Measurements from ENCODE around the gene WDR20. TPM values are rescaled to one million over a fixed set of nuclear protein-coding genes. Genes with fewer than 3 reads are reported as not detected.

Gene WDR20
- total and polyA plus RNA-seq, 2 of the 4 experiments (the other 2 are of a cell fraction) = 20.3 to 27.4 TPM

DNA sequence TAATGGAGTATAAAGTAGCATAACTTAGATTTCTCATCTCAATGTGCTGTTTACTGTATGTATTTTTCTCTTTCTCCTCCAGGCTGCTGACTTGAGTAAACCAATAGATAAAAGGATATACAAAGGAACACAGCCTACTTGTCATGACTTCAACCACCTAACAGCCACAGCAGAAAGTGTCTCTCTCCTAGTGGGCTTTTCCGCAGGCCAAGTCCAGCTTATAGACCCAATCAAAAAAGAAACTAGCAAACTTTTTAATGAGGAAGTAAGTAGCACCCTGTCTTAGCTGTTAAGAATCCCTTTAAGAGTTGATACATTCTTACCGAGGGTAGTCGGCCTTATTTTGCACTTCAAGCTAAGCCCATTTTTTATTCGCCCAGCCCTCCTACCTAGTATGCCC, 55.2 kb downstream of the WDR20 start:
- H3K14ac ChIP-seq (replicated peaks; ENCODE audit: low read depth, low read length) = no peak overlapping the region
- BruUV-seq (replicated peaks) = no TSS peak
- H3K23ac ChIP-seq (ENCODE audit: low read depth, low read length) = no peak overlapping the region
- no peak overlapping the region for H2AFZ ChIP-seq (replicated peaks; ENCODE audit: low read length, poor library complexity)
- H3K27me3 ChIP-seq (ENCODE audit: control insufficient read depth, insufficient read depth, low read length) = no peaks in the 10 kb centered on the region
- ChIA-PET CTCF (no interaction called here), POLR2A (ENCODE audit: unreplicated experiment) (no interaction called here)
- no peak overlapping the region for H4K8ac ChIP-seq (ENCODE audit: low read depth in 2 of 2, low read length in 2 of 2)
- H2BK5ac ChIP-seq (ENCODE audit: low read depth, low read length, poor library complexity, severe bottlenecking) = no peak overlapping the region
- H4K91ac ChIP-seq (ENCODE audit: insufficient read depth, low read depth, low read length) = no peak overlapping the region
- H3K4me2 ChIP-seq (ENCODE audit: low read depth, low read length) = no peak overlapping the region
- in situ Hi-C loops (cut with MboI; ENCODE audit: low sequenced_read_pairs) (no loop called here), intact Hi-C loops (cut with micrococcal nuclease) (loop anchor here (5.0 kb wide), 1 partner anchor 38 kb away; no protein-coding TSS in a partner anchor), dilution Hi-C loops (cut with HindIII; ENCODE audit: low sequenced_read_pairs, unreplicated experiment) (no loop called here)
- H2BK20ac ChIP-seq (ENCODE audit: low read depth, low read length) = no peak overlapping the region
- no peak overlapping the region for H2BK120ac ChIP-seq (ENCODE audit: low read depth, low read length)
- H3K18ac ChIP-seq (ENCODE audit: low read depth, low read length) = no peak overlapping the region
- peaks cover 34% of the 10 kb centered on the region for H3K9me1 ChIP-seq (ENCODE audit: insufficient read depth, low read length)
- no peak overlapping the region for H2BK15ac ChIP-seq (ENCODE audit: low read depth, low read length)
- no peak overlapping the region for H3K4ac ChIP-seq (ENCODE audit: low read depth, low read length)
- no peak overlapping the region for H3K56ac ChIP-seq (ENCODE audit: extremely low read depth, insufficient read depth, low read length)
- ATAC-seq (ENCODE audit: low read depth) (no peak), DNase-seq (no peak)
- H3K36me3 ChIP-seq (ENCODE audit: control insufficient read depth, insufficient read depth, low read length) = peaks cover 15% of the 10 kb centered on the region
- H4K5ac ChIP-seq (ENCODE audit: low read depth, low read length) = no peak overlapping the region
- peaks cover 46% of the 10 kb centered on the region for H4K20me1 ChIP-seq (ENCODE audit: insufficient read depth, low read length)
- H3K9me3 ChIP-seq (ENCODE audit: control insufficient read depth, insufficient read depth, low read length) = no peaks in the 10 kb centered on the region
- H3K4me3 ChIP-seq (ENCODE audit: insufficient read depth, low read depth, low read length) = no peak overlapping the region
- H3K9ac ChIP-seq (ENCODE audit: low read depth, low read length) = no peak overlapping the region
- H2AK9ac ChIP-seq (replicated peaks; ENCODE audit: low read depth, low read length, poor library complexity) = no peak overlapping the region
- H2AK5ac ChIP-seq (ENCODE audit: low read depth, low read length) = no peak overlapping the region
- H3K79me1 ChIP-seq (ENCODE audit: low read depth in 1 of 2, low read length in 2 of 2) = peaks cover 54 to 85% of the 10 kb centered on the region in 2 experiments
- no peak for TF ChIP-seq RAD21 (IDR thresholded peaks at IDR 0.05; ENCODE audit: low read length)
- no peak for TF ChIP-seq BHLHE40 (IDR thresholded peaks at IDR 0.05; ENCODE audit: low read depth, low read length)
- no peak for TF ChIP-seq MXI1 (IDR thresholded peaks at IDR 0.05; ENCODE audit: borderline replicate concordance, low read depth, low read length)
- no peak for TF ChIP-seq CHD1 (IDR thresholded peaks at IDR 0.05; ENCODE audit: low read depth, low read length)
- TF ChIP-seq, protein P1, sequence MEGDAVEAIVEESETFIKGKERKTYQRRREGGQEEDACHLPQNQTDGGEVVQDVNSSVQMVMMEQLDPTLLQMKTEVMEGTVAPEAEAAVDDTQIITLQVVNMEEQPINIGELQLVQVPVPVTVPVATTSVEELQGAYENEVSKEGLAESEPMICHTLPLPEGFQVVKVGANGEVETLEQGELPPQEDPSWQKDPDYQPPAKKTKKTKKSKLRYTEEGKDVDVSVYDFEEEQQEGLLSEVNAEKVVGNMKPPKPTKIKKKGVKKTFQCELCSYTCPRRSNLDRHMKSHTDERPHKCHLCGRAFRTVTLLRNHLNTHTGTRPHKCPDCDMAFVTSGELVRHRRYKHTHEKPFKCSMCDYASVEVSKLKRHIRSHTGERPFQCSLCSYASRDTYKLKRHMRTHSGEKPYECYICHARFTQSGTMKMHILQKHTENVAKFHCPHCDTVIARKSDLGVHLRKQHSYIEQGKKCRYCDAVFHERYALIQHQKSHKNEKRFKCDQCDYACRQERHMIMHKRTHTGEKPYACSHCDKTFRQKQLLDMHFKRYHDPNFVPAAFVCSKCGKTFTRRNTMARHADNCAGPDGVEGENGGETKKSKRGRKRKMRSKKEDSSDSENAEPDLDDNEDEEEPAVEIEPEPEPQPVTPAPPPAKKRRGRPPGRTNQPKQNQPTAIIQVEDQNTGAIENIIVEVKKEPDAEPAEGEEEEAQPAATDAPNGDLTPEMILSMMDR (conservative IDR thresholded peaks at IDR 0.05; ENCODE audit: low read depth, low read length) = no peak
- no peak for TF ChIP-seq RFX5 (IDR thresholded peaks at IDR 0.05; ENCODE audit: low read depth, low read length)
- no peak for TF ChIP-seq FOS (IDR thresholded peaks at IDR 0.05; ENCODE audit: low read depth, low read length)
- TF ChIP-seq, protein P2, sequence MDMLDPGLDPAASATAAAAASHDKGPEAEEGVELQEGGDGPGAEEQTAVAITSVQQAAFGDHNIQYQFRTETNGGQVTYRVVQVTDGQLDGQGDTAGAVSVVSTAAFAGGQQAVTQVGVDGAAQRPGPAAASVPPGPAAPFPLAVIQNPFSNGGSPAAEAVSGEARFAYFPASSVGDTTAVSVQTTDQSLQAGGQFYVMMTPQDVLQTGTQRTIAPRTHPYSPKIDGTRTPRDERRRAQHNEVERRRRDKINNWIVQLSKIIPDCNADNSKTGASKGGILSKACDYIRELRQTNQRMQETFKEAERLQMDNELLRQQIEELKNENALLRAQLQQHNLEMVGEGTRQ (IDR thresholded peaks at IDR 0.05; ENCODE audit: low read depth, low read length) = no peak
- no peak for TF ChIP-seq POLR2A (IDR thresholded peaks at IDR 0.05; ENCODE audit: low read depth, low read length)
- TF ChIP-seq MAZ (IDR thresholded peaks at IDR 0.05; ENCODE audit: borderline replicate concordance, low read depth, low read length) = no peak
- no peak for TF ChIP-seq NFE2L2 (IDR thresholded peaks at IDR 0.05; ENCODE audit: low read depth, low read length)
- TF ChIP-seq ELK1 (IDR thresholded peaks at IDR 0.05; ENCODE audit: borderline replicate concordance, low read depth, low read length) = no peak
- no peak for TF ChIP-seq SMC3 (IDR thresholded peaks at IDR 0.05; ENCODE audit: low read depth, low read length)
- no peak for TF ChIP-seq MAFK (IDR thresholded peaks at IDR 0.05; ENCODE audit: low read depth, low read length)
- no peak for TF ChIP-seq RCOR1 (IDR thresholded peaks at IDR 0.05; ENCODE audit: insufficient replicate concordance, low read length)
- no peak for TF ChIP-seq CEBPB (IDR thresholded peaks at IDR 0.05; ENCODE audit: low read depth, low read length)
- no peak overlapping the region for H3K27ac ChIP-seq (ENCODE audit: insufficient read depth, low read length)
- no CpG with 5 or more reads among the region's 4 CpGs for WGBS, 2 experiments (ENCODE audit: extremely low coverage in 2 of 2, insufficient read length in 1 of 2)
- H3K4me1 ChIP-seq (ENCODE audit: control insufficient read depth, insufficient read depth, low read length) = peaks cover 9% of the 10 kb centered on the region
